GM10248 (cell line): Measurements from ENCODE around the gene SV2C.

Source experiments
- CTCF ChIA-PET: fragments of 300-600 bp; sonication (Branson Sonifier 250); formaldehyde crosslinking; extraction: SDS; loops from one replicate; lab custom pipeline; 2021; ENCODE audit warnings: antibody characterized with exemption; lab: Yijun Ruan, JAX
- POLR2A ChIA-PET: fragments of 350-650 bp; sonication (Branson Sonifier 250); formaldehyde crosslinking; extraction: SDS; loops from one replicate; lab custom pipeline; 2020; ENCODE audit warnings: antibody characterized with exemption; lab: Yijun Ruan, JAX
- DNase-seq: peaks from one replicate; pipeline ENCODE4 v3.0.0; 2012; ENCODE audit errors: extremely low spot score
- TF ChIP-seq, protein P1 (sequence below): IDR thresholded peaks from 2 replicates; pipeline ENCODE4 v1.5.1; 2012; ENCODE audit warnings: mild to moderate bottlenecking, low read depth; ENCODE audit errors: extremely low read depth, missing control alignments, control extremely low read depth

SV2C gene

DNA sequence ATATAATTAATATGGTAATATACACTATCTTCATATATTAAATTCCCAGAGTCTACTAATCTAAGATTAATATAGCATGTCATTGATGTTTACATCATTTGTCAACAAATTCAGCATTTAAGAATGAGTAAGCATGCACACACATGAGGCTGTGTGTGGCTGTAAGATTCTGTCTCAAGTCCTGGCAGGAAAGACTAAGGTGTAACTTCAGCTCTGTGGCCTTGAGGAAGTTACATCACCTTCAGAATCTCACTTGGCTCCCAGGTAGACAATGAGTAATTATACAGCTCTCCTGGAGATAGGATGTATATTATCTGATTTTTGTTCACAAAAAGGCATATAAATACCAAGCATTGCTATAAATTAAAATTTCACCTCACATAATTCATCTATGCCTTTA, 200.5 kb downstream of the SV2C start:
- DNase-seq: no peak
- ChIA-PET POLR2A (no interaction called here), CTCF (interaction anchor here (0.8 to 1.8 kb wide), 6 partner anchors 8 to 27 kb away, joined by 3 to 8 read pairs (median 4); no protein-coding TSS in a partner anchor)
- TF ChIP-seq, protein P1, sequence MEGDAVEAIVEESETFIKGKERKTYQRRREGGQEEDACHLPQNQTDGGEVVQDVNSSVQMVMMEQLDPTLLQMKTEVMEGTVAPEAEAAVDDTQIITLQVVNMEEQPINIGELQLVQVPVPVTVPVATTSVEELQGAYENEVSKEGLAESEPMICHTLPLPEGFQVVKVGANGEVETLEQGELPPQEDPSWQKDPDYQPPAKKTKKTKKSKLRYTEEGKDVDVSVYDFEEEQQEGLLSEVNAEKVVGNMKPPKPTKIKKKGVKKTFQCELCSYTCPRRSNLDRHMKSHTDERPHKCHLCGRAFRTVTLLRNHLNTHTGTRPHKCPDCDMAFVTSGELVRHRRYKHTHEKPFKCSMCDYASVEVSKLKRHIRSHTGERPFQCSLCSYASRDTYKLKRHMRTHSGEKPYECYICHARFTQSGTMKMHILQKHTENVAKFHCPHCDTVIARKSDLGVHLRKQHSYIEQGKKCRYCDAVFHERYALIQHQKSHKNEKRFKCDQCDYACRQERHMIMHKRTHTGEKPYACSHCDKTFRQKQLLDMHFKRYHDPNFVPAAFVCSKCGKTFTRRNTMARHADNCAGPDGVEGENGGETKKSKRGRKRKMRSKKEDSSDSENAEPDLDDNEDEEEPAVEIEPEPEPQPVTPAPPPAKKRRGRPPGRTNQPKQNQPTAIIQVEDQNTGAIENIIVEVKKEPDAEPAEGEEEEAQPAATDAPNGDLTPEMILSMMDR: no peak

DNA sequence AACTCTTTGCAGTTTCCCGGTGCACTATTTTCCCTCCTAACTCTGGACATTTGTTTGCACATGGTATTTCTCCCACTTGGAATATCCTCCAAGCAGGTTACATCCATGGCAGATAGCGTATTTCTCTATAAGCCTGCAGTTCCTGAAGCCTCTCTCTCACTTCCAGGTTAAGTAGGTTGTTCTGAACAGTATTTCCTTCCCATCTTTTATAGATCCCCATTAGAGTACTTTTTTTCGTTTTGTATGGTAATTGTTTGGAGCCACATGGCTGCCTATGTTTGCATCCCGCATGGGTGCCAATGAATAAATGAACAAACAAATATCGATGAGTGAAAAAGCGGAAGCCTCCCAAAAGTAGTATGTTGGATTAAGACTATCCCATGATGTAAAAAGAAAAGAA, 206.5 kb downstream of the SV2C start:
- POLR2A ChIA-PET: no interaction called here
- TF ChIP-seq, protein P1: no peak
- CTCF ChIA-PET: no interaction called here
- no peak for DNase-seq

DNA sequence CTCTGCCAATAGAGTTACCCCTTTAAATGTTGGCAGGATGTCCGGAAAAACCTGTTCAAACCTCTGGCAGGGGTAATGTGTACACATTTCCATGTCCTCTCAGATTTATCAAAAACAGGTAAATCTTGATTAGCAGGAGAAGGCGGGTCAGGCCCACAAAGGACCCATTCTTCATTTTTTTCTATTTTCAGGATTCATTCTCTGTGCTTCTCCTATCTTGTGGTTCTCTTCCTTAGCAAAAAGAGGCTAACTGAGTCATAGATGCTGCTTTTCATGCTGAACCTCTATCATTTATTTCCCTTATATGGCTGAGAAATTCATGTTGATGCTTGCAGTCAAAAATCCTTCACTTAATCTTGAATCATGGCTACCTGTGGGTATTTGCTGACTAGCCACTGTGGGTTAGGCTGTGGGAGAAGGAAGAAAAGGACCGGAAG, 207.2 kb downstream of the SV2C start:
- DNase-seq: no peak
- TF ChIP-seq, protein P1: no peak
- CTCF ChIA-PET: interaction anchor here (1.8 to 4.5 kb wide), 3 partner anchors 11 to 115 kb away, joined by 5 to 30 read pairs (median 8); no protein-coding TSS in a partner anchor
- POLR2A ChIA-PET: no interaction called here

DNA sequence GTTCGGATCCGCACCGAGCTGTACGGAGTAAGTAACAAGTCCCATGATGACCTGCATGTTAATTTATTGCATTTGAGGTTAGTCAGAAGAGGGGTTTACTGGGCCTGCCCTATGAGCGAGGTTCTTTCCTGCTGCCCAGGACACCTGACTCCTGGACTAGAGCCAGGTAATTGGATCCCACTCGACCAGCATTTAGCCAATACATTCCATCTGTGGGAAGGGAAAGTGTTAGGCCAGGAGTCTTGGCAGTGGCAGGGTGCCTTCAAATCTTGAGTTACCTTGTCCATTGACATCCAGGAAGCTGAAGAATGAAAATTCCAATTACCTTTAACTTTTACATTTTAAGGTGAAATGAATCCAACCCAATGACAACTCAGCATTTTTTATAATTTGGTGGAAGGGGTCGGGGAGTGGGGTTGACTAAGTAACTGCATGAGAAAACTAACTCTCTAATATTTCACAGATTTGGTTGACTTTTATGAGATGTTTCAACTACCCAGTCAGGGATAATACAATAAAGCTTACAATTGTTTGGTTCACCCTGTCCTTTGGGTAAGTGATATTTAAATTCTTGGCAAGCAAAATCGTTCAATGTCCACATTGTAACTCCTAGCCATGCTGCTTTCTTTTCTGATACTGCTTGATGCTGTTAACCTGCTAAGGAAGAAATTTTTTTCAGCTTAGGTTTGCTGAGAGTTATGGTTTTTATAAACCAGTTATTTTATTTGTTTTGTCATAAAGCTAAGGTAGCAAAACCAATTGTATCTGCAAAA, 208.3 kb downstream of the SV2C start:
- CTCF ChIA-PET: interaction anchor here (0.7 to 4.5 kb wide), 8 partner anchors 7 to 116 kb away, joined by 3 to 30 read pairs (median 4); no protein-coding TSS in a partner anchor
- DNase-seq: no peak
- POLR2A ChIA-PET: no interaction called here
- TF ChIP-seq, protein P1: no peak

DNA sequence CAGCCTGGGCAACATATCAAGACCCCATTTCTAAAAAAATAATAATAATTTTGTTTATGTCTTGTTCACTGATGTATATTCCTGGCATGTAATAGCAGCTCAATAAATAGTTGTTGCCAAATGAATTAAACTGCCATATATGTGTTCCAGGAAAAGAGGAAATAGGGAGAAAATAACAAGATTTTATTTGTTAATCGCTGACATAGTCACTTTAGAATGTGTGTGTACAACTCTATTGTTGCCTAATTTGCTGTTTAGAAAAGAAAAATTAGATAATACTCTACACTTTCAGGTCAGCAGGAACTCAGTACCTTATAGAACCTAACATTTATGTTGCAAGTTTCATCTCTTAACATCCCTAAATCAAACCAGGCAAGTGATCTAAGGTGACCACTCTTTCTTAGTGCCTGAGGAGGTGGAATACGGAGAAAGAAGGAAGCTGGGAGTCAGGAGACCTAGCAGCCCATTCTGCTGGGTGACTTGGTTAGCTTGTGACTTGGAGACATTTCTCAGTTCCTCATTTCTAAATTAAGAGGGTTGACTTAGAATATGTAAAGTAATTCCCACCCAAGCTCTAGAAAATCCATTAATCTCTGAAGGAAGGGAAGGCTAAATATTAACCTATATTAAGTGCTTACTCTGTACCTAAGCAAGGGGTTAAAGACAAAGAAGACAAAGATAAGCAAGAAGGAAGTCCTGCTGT, 209.6 kb downstream of the SV2C start:
- peak; percentile 38 for DNase-seq
- ChIA-PET POLR2A (no interaction called here), CTCF (interaction anchor here (1.1 to 4.5 kb wide), 7 partner anchors 8 to 118 kb away, joined by 3 to 30 read pairs (median 4); no protein-coding TSS in a partner anchor)
- TF ChIP-seq, protein P1: no peak

DNA sequence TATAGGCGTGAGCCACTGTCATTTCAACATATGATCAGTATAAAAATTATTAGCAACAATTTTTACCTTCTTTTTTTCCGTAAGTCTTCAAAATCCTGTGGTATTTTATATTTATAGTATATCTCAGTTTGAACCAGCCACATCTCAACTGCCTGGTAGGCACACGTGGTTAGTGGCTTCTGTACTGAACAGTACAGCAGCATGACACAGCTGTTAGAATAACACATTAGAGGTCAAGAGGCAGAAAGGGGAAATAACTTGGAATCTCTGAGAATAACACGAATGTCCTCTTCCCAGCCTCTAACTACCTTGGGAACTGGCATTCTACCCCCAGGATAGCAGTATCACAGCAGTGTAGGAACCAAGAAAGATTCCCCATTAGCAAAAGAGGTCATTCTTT, 211.4 kb downstream of the SV2C start:
- POLR2A ChIA-PET: no interaction called here
- CTCF ChIA-PET: interaction anchor here (1.4 to 4.5 kb wide), 2 partner anchors 9 to 15 kb away, joined by 5 to 30 read pairs; no protein-coding TSS in a partner anchor
- no peak for DNase-seq
- TF ChIP-seq, protein P1: no peak
